ENCODE results near the gene TP53INP2. TPM values are rescaled to one million over a fixed set of nuclear protein-coding genes. Genes with fewer than 3 reads are reported as not detected.

TP53INP2 gene
- total RNA-seq, 2 experiments from 2014 or later = 2.3 to 2.5 TPM

Other genes starting within 250 kb of the TP53INP2 start
- 100 to 1,000 TPM; 101 to 108 TPM for gene DYNLRB1, start 187.9 kb upstream of the TP53INP2 start, total RNA-seq
- 1 to 10 TPM; 4.6 to 5.6 TPM for gene MAP1LC3A, start 145.6 kb upstream of the TP53INP2 start, total RNA-seq
- 10 to 100 TPM; 19.0 to 21.3 TPM for gene PIGU, start 27.3 kb upstream of the TP53INP2 start, total RNA-seq
- 10 to 100 TPM; 19.6 to 20.7 TPM for gene NCOA6, start 121.3 kb downstream of the TP53INP2 start, total RNA-seq
- gene GGT7, start 168.5 kb downstream of the TP53INP2 start, total RNA-seq = 10 to 100 TPM; 12.3 to 14.2 TPM
- 10 to 100 TPM; 45.6 to 47.7 TPM for gene ACSS2, start 172.3 kb downstream of the TP53INP2 start, total RNA-seq